Uterus (tissue), 2 donors: ENCODE measurements around the gene SMIM5.

Source experiments
- POLR2A ChIP-seq, 2 donors: fragments of 450-650 bp; IDR thresholded peaks; one replicate each; pipeline ENCODE4 v1.6.1; 2016; ENCODE audit warnings: antibody characterized with exemption in 2 of 2, mild to moderate bottlenecking in 1 of 2, moderate library complexity in 1 of 2
- TF ChIP-seq, protein P1 (sequence below), 4 experiments: fragments of 200-600 bp in 2 of 4; fragments of 450-650 bp in 2 of 4; sonication (generic) in 2 of 4; IDR thresholded peaks; one replicate each; pipeline ENCODE4 v1.5.1; 2016 to 2019; ENCODE audit warnings: antibody characterized with exemption in 4 of 4, mild to moderate bottlenecking in 2 of 4, moderate library complexity in 1 of 4

DNA sequence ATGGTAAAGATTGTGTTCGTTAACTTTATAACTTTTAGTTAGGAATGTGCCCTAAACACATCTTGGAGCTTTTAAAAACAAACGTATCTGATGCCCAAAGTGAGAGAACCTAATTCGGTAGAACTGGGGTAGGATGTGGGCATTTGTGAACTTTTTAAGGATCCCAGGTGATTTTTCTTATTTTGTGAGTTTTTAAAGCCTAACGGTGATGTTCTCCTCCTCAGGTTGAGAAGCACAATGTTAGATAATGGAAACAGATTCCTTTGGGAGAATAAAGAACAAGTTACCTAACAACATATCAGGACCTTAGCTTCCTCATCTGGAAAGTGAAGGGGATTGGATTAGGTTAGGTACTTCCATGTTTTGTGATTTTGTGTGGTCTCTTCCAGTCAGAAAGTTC, 34.6 kb downstream of the SMIM5 start:
- TF ChIP-seq, protein P1, sequence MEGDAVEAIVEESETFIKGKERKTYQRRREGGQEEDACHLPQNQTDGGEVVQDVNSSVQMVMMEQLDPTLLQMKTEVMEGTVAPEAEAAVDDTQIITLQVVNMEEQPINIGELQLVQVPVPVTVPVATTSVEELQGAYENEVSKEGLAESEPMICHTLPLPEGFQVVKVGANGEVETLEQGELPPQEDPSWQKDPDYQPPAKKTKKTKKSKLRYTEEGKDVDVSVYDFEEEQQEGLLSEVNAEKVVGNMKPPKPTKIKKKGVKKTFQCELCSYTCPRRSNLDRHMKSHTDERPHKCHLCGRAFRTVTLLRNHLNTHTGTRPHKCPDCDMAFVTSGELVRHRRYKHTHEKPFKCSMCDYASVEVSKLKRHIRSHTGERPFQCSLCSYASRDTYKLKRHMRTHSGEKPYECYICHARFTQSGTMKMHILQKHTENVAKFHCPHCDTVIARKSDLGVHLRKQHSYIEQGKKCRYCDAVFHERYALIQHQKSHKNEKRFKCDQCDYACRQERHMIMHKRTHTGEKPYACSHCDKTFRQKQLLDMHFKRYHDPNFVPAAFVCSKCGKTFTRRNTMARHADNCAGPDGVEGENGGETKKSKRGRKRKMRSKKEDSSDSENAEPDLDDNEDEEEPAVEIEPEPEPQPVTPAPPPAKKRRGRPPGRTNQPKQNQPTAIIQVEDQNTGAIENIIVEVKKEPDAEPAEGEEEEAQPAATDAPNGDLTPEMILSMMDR (IDR thresholded peaks at IDR 0.05): no peak
- no peak for TF ChIP-seq POLR2A (IDR thresholded peaks at IDR 0.05)
